Pancreas (tissue), 10 donors: ENCODE measurements around the gene CD83. TPM values are rescaled to one million over a fixed set of nuclear protein-coding genes. Genes with fewer than 3 reads are reported as not detected.

Experiments used
- ATAC-seq, 4 donors: fragments of 200-7000 bp; cut with Tn5 transposase; one replicate each; pipeline versions ENCODE4 v1.8.0 to v1.9.1; 2020; ENCODE audit warnings: mild to moderate bottlenecking in 4 of 4, moderate library complexity in 4 of 4
- DNase-seq, 6 donors: peaks; one replicate each; pipeline ENCODE4 v3.0.0-alpha.2; 2020
- FAIRE-seq: peaks from 2 replicates; lab custom pipeline; 2012; peaks lifted over from hg19 to GRCh38; lab: Jason Lieb, UNC
- H3K27ac ChIP-seq, 4 donors: fragments of 200-600 bp; sonication (generic); 1 replicate in 3 of 4; 2 replicates in 1 of 4; pipeline versions ENCODE4 v1.5.0 to v1.8.0; 2020
- H3K27me3 ChIP-seq, 4 donors: fragments of 200-600 bp; one replicate each; pipeline ENCODE4 v1.8.0; 2021
- H3K36me3 ChIP-seq, 3 donors: fragments of 200-600 bp; sonication (generic) in 1 of 3; one replicate each; pipeline versions ENCODE4 v1.5.0 to v1.8.0; 2020 to 2021
- H3K4me1 ChIP-seq, 3 donors: fragments of 200-600 bp; one replicate each; pipeline ENCODE4 v1.8.0; 2021
- H3K4me3 ChIP-seq, 4 donors: fragments of 200-600 bp; sonication (generic) in 2 of 4; one replicate each; pipeline versions ENCODE4 v1.5.0 to v1.8.0; 2020 to 2021
- H3K9me3 ChIP-seq, 4 donors: fragments of 200-600 bp; one replicate each; pipeline ENCODE4 v1.8.0; 2021
- WGBS, 2 donors: extraction: QIAGEN DNeasy Blood & Tissue Kit; methylation state at CpG; one replicate each; pipeline ENCODE4 v1.1.7; 2013; 5-methylcytosine and 5-hydroxymethylcytosine counted together
- intact Hi-C, 3 donors: fragments of 100-400 bp; cut with DNase I; formaldehyde crosslinking; loops; one replicate each; pipeline versions ENCODE4 v1.11.1 to v1.14.2; 2022
- polyA plus RNA-seq, 2 donors: library from polyadenylated mRNA; stranded (reverse); fragments of 200-250 nt; gene quantifications; one replicate each; pipeline ENCODE4 v1.2.3, GENCODE V29; 2013
- total RNA-seq, 6 donors: library from RNA; stranded (reverse); fragmentation: NEBNext Ultra II Directional in 4 of 6; extraction: Animal tissue kit (Norgen Biotek cat#: 25700) in 4 of 6; gene quantifications; one replicate each; pipeline versions ENCODE4 v1.2.1 to v1.2.4, GENCODE V29; 2021 to 2023
- TF ChIP-seq, protein P1 (sequence below), 4 donors: fragments of 200-600 bp; sonication (generic) in 3 of 4; IDR thresholded peaks; one replicate each; pipeline versions ENCODE4 v1.5.0 to v1.8.0; 2021; ENCODE audit warnings: antibody characterized with exemption in 4 of 4
- donor health status: healthy with polysubstance abuse.
- donor health status: DM: no; HTN: no; CAD: no; lungs with moderate emphysema.
- donor health status: DM: no; HTN: no; CAD: no.
- donor health status: control.
- donor health status: control.
- donor health status: Bipolar disorder and iron deficiency.
- donor health status: DM: yes; HTN: yes; CAD: no.
- donor health status: DM: no; HTN: no; CAD: no.
- donor health status: DM: no; HTN: no; CAD: no.
- donor health status: DM: yes; HTN: yes; CAD: no.

Gene CD83
- total and polyA plus RNA-seq, 8 donors, result 0.72 to 5.1 (median 1.3) TPM

DNA sequence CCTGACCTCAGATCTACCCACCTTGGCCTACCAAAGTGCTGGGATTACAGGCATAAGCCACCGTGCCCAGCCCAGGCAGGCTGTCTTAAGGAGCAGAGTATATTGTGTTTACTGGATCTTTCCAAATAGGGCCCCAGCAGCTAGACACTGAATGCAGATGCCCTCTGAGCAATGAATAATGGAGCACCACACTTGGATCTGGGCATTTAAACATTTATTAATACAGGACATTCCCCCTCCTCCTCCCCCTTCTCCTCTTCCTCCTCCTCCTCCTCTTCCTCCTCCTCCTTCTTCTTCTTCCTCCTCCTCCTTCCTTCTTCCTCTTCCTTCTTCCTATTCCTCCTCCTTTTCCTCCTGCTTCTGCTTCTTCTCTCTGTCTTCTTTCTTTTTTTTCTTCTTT lies 34.2 kb downstream of the CD83 start:
- DNase-seq (no peak), ATAC-seq (no peak), FAIRE-seq (no peak)
- no peaks in the 10 kb centered on the region for H3K9me3 ChIP-seq
- H3K27me3 ChIP-seq, result no peaks in the 10 kb centered on the region
- TF ChIP-seq, protein P1, sequence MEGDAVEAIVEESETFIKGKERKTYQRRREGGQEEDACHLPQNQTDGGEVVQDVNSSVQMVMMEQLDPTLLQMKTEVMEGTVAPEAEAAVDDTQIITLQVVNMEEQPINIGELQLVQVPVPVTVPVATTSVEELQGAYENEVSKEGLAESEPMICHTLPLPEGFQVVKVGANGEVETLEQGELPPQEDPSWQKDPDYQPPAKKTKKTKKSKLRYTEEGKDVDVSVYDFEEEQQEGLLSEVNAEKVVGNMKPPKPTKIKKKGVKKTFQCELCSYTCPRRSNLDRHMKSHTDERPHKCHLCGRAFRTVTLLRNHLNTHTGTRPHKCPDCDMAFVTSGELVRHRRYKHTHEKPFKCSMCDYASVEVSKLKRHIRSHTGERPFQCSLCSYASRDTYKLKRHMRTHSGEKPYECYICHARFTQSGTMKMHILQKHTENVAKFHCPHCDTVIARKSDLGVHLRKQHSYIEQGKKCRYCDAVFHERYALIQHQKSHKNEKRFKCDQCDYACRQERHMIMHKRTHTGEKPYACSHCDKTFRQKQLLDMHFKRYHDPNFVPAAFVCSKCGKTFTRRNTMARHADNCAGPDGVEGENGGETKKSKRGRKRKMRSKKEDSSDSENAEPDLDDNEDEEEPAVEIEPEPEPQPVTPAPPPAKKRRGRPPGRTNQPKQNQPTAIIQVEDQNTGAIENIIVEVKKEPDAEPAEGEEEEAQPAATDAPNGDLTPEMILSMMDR (IDR thresholded peaks at IDR 0.05), result no peak
- no peak overlapping the region for H3K4me3 ChIP-seq
- intact Hi-C loops, result no loop called here
- no peaks in the 10 kb centered on the region for H3K36me3 ChIP-seq
- no peak overlapping the region for H3K27ac ChIP-seq
- no peaks in the 10 kb centered on the region for H3K4me1 ChIP-seq
- WGBS, 2 donors, result 76 to 84% methylated on average over 1 of the region's 1 CpG

DNA sequence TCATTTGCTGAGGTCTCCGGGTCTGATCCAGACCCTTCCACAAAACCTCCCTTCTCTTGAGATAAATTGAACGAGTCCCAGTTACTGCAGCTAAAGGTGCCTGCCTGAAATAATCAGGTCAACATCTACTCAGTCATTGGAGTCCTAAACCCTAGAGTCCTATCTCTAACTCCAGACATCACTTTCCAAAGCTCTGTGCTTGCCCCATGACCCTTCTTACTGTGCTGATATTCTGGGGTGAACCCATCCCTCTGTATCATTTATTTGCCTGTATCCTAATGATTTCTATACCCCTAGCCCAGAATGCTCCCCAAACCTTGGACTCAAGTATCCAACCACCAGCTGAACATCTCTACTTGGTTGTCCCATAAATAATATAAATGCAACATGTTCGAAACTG lies 35.7 kb downstream of the CD83 start:
- ATAC-seq (no peak), FAIRE-seq (no peak), DNase-seq (no peak)
- TF ChIP-seq, protein P1 (IDR thresholded peaks at IDR 0.05), result no peak
- WGBS, 2 donors, result 80 to 89% methylated on average over 3 of the region's 3 CpGs
- H3K36me3 ChIP-seq, result no peaks in the 10 kb centered on the region
- no peak overlapping the region for H3K27ac ChIP-seq
- H3K27me3 ChIP-seq, result no peaks in the 10 kb centered on the region
- no peak overlapping the region for H3K4me3 ChIP-seq
- H3K9me3 ChIP-seq, result no peaks in the 10 kb centered on the region
- intact Hi-C loops, result no loop called here
- no peaks in the 10 kb centered on the region for H3K4me1 ChIP-seq

DNA sequence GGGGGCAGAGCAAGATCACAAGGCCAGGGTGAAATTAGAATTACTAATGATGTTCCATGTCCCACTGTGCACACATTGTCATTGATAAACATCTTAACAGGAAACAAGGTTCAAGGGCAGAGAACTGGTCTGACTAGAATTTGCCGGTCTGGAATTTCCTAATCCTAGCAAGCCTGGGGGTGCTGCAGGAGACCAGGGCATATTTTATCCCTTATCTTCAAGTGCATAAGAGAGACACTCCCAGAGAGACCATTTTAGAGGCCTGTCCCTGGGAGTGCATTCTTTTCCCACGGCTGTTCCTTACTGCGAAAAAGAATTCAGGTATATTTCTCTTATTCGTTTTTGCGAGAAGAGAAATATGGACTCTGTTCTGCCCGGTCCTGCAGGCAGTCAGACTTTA lies 41.5 kb downstream of the CD83 start:
- Histone ChIP-seq H3K4me3 (no peak overlapping the region), H3K36me3 (no peaks in the 10 kb centered on the region), H3K4me1 (no peaks in the 10 kb centered on the region), H3K9me3 (no peaks in the 10 kb centered on the region), H3K27me3 (no peaks in the 10 kb centered on the region), H3K27ac (no peak overlapping the region)
- 71 to 73% methylated on average over 6 of the region's 6 CpGs for WGBS, 2 donors
- TF ChIP-seq, protein P1 (IDR thresholded peaks at IDR 0.05), result no peak
- FAIRE-seq, result no peak
- ATAC-seq, result no peak
- intact Hi-C loops, result no loop called here
- DNase-seq, result no peak

DNA sequence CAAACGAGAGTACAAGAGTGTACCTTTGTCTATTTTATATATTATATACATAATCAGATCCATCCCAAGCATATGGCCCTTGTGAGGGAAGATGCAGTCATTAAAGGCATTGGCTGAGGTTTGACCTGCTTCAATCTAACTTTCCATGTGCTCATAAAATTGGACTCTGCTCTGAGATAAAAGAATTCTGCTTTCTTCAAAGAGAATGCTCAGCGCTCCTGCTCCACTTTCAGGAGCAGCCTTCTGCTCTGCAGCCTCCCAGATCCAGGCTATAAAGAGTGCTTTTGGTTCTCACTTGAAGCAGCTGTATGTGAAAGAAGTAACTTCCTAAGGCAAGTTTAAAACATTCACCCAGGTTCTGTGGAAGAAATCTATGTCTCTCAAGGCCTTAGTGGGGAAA lies 45.3 kb downstream of the CD83 start:
- WGBS, 2 donors, result 91 to 97% methylated on average over 2 of the region's 2 CpGs
- Histone ChIP-seq H3K4me1 (no peaks in the 10 kb centered on the region), H3K36me3 (no peaks in the 10 kb centered on the region), H3K4me3 (no peak overlapping the region), H3K27ac (no peak overlapping the region), H3K9me3 (no peaks in the 10 kb centered on the region), H3K27me3 (no peaks in the 10 kb centered on the region)
- ATAC-seq, result no peak
- no peak for FAIRE-seq
- TF ChIP-seq, protein P1 (IDR thresholded peaks at IDR 0.05), result no peak
- intact Hi-C loops, result no loop called here
- DNase-seq, result no peak

DNA sequence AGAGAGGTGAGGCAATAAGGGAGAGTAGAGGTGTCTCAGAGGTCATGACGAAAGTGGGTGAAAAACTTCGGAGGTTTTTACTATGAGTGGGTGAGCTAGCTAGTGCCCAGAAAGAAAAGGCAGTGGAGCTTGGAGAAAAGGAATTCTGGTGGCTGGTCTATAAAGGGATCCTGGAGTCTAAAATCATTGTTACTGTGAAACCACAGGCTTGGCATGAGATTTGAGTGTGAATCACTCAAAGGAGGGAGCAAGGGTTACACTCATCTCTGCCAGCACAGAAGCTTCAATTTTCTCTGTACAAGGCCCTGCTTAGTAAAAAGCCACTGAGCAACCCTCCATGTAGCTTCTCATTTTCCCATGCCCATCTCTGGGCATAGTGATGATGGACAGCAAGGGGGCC lies 47.5 kb downstream of the CD83 start:
- no peak for FAIRE-seq
- no peaks in the 10 kb centered on the region for H3K27me3 ChIP-seq

More for the DNA sequence above, 47.5 kb downstream of the CD83 start:
- Histone ChIP-seq H3K27ac (no peak overlapping the region), H3K4me1 (no peaks in the 10 kb centered on the region), H3K9me3 (no peaks in the 10 kb centered on the region), H3K36me3 (no peaks in the 10 kb centered on the region), H3K4me3 (no peak overlapping the region)
- intact Hi-C loops, result no loop called here
- TF ChIP-seq, protein P1 (IDR thresholded peaks at IDR 0.05), result no peak
- DNase-seq (no peak), ATAC-seq (no peak)
- 90 to 91% methylated on average over 2 of the region's 2 CpGs for WGBS, 2 donors
